Measurements from ENCODE around the gene MALAT1.

GRCh38 chr11:65516135-65516968 is 17.5 kb downstream of the MALAT1 start:
- TF ChIP-seq POLR2A (IDR thresholded peaks at IDR 0.05; ENCODE audit: low read length) (no peak), GATA1 (IDR thresholded peaks at IDR 0.05; ENCODE audit: low read depth, low read length) (no peak)

All from erythroblast (primary cell).